Neutrophil (primary cell): Measurements from ENCODE around the gene SRRM2.

Experiments used
- H3K27ac ChIP-seq: fragments of 200-600 bp; sonication (generic); 2 replicates; pipeline ENCODE4 v1.5.1; 2016; ENCODE audit warnings: mild to moderate bottlenecking, moderate library complexity
- H3K27me3 ChIP-seq: fragments of 200-600 bp; sonication (generic); 2 replicates; pipeline ENCODE4 v1.6.0; 2016; ENCODE audit warnings: mild to moderate bottlenecking
- H3K36me3 ChIP-seq: fragments of 200-600 bp; sonication (generic); 2 replicates; pipeline ENCODE4 v1.5.1; 2017
- H3K4me1 ChIP-seq, 2 experiments: fragments of 200-600 bp in 1 of 2; sonication (generic) in 1 of 2; 1 replicate in 1 of 2; 2 replicates in 1 of 2; pipeline versions ENCODE4 v1.5.1 to v1.6.1; 2013 to 2016; ENCODE audit warnings: low read depth in 1 of 2, low read length in 1 of 2, mild to moderate bottlenecking in 1 of 2, moderate library complexity in 1 of 2; ENCODE audit not compliant: control insufficient read depth in 1 of 2, insufficient read depth in 1 of 2
- H3K4me3 ChIP-seq, 2 experiments: fragments of 200-600 bp in 1 of 2; sonication (generic) in 1 of 2; 1 replicate in 1 of 2; 2 replicates in 1 of 2; pipeline ENCODE4 v1.5.1; 2013 to 2016; ENCODE audit warnings: low read depth in 1 of 2, low read length in 1 of 2, mild to moderate bottlenecking in 1 of 2, moderate library complexity in 1 of 2
- H3K9me3 ChIP-seq: fragments of 200-600 bp; sonication (generic); 2 replicates; pipeline ENCODE4 v1.5.1; 2016
- CTCF ChIP-seq: fragments of 200-600 bp; sonication (generic); IDR thresholded peaks from 2 replicates; pipeline ENCODE4 v1.5.1; 2016; ENCODE audit warnings: antibody characterized with exemption

Gene SRRM2

GRCh38 chr16:2762711-2763110 is 10.3 kb downstream of the SRRM2 start:
- Histone ChIP-seq H3K36me3 (peaks cover 100% of the 10 kb centered on the region), H3K27me3 (no peaks in the 10 kb centered on the region), H3K27ac (no peak overlapping the region), H3K9me3 (no peaks in the 10 kb centered on the region), H3K4me3 (no peak overlapping the region), H3K4me1 (no peaks in the 10 kb centered on the region)
- no peak for TF ChIP-seq CTCF

- Histone ChIP-seq H3K4me3 (no peak overlapping the region), H3K27me3 (no peaks in the 10 kb centered on the region), H3K4me1 (no peaks in the 10 kb centered on the region), H3K36me3 (peaks cover 100% of the 10 kb centered on the region), H3K27ac (no peak overlapping the region), H3K9me3 (no peaks in the 10 kb centered on the region)
- no peak for TF ChIP-seq CTCF
Measured at GRCh38 chr16:2763173-2763572, 10.7 kb downstream of the SRRM2 start.

GRCh38 chr16:2764718-2765117 is 12.3 kb downstream of the SRRM2 start:
- H3K9me3 ChIP-seq: no peaks in the 10 kb centered on the region
- H3K36me3 ChIP-seq: peaks cover 100% of the 10 kb centered on the region
- H3K4me3 ChIP-seq: no peak overlapping the region
- no peak overlapping the region for H3K27ac ChIP-seq
- no peak for TF ChIP-seq CTCF
- no peaks in the 10 kb centered on the region for H3K4me1 ChIP-seq
- no peaks in the 10 kb centered on the region for H3K27me3 ChIP-seq

GRCh38 chr16:2765462-2766404 is 13.3 kb downstream of the SRRM2 start:
- H3K36me3 ChIP-seq: peaks cover 100% of the 10 kb centered on the region
- no peaks in the 10 kb centered on the region for H3K27me3 ChIP-seq
- H3K4me1 ChIP-seq: no peaks in the 10 kb centered on the region
- no peaks in the 10 kb centered on the region for H3K9me3 ChIP-seq
- TF ChIP-seq CTCF: no peak
- H3K27ac ChIP-seq: no peak overlapping the region
- no peak overlapping the region for H3K4me3 ChIP-seq

GRCh38 chr16:2766430-2767139 is 14.1 kb downstream of the SRRM2 start:
- Histone ChIP-seq H3K36me3 (peaks cover 100% of the 10 kb centered on the region), H3K4me3 (no peak overlapping the region), H3K4me1 (no peaks in the 10 kb centered on the region), H3K9me3 (no peaks in the 10 kb centered on the region), H3K27me3 (no peaks in the 10 kb centered on the region), H3K27ac (no peak overlapping the region)
- TF ChIP-seq CTCF: no peak
